ENCODE data around the gene CDK5R2.
A peak's percentile ranks its signal among the peaks of the same experiment; 100 is the strongest.
"Not testable (repeated sequence)": the region's sequence is repeated elsewhere in the genome, so short reads cannot be mapped to it uniquely, and the experiment has no call there.

Gene CDK5R2

GRCh38 chr2:218959141-218959731, at the start of gene CDK5R2:
Gene CDK5R2 (plus strand): TSS chr2:218959666. CDS start chr2:218959821, 155 bp downstream.
- DNase-seq = peak; percentile 88

- no peak for DNase-seq
Measured at GRCh38 chr2:218910741-218911140, 48.7 kb upstream of the CDK5R2 start.

GRCh38 chr2:218920504-218920903, 39.0 kb upstream of the CDK5R2 start:
- no peak for DNase-seq

- DNase-seq = no peak
Measured at GRCh38 chr2:218924757-218925156, 34.7 kb upstream of the CDK5R2 start.

- DNase-seq = no peak
Measured at GRCh38 chr2:218925434-218925833, 34.0 kb upstream of the CDK5R2 start.

GRCh38 chr2:218927422-218927821, 32.0 kb upstream of the CDK5R2 start:
- DNase-seq = no peak

- no peak for DNase-seq
Measured at GRCh38 chr2:218927876-218928275, 31.6 kb upstream of the CDK5R2 start.

- not testable (repeated sequence) for DNase-seq
Measured at GRCh38 chr2:218930488-218930887, 29.0 kb upstream of the CDK5R2 start.

GRCh38 chr2:218931751-218932150, 27.7 kb upstream of the CDK5R2 start:
- DNase-seq = not testable (repeated sequence)

- DNase-seq = no peak
Measured at GRCh38 chr2:218944759-218945404, 14.6 kb upstream of the CDK5R2 start.

GRCh38 chr2:218946621-218947020, 12.8 kb upstream of the CDK5R2 start:
- DNase-seq = no peak

- no peak for DNase-seq
Measured at GRCh38 chr2:218952160-218952559, 7.3 kb upstream of the CDK5R2 start.

GRCh38 chr2:218953366-218953954, 6.0 kb upstream of the CDK5R2 start:
- DNase-seq = no peak

- no peak for DNase-seq
Measured at GRCh38 chr2:218954541-218955300, 4.7 kb upstream of the CDK5R2 start.

- no peak for DNase-seq
Measured at GRCh38 chr2:218956039-218956438, 3.4 kb upstream of the CDK5R2 start.

GRCh38 chr2:218957671-218958070, 1.8 kb upstream of the CDK5R2 start:
- DNase-seq = no peak

GRCh38 chr2:218958276-218958675, 1.2 kb upstream of the CDK5R2 start:
- DNase-seq = no peak

- no peak for DNase-seq
Measured at GRCh38 chr2:218959761-218960308, 369 bp downstream of the CDK5R2 start.

- no peak for DNase-seq
Measured at GRCh38 chr2:218960309-218961165, 1.1 kb downstream of the CDK5R2 start.

- DNase-seq = no peak
Measured at GRCh38 chr2:218961229-218961628, 1.8 kb downstream of the CDK5R2 start.

GRCh38 chr2:218961651-218962570, 2.4 kb downstream of the CDK5R2 start:
- DNase-seq = no peak
